Measurements from ENCODE around the gene ACP4.
A peak's percentile ranks its signal among the peaks of the same experiment; 100 is the strongest.
"Not testable (repeated sequence)": the region's sequence is repeated elsewhere in the genome, so short reads cannot be mapped to it uniquely, and the experiment has no call there.

Gene ACP4

GRCh38 chr19:50770888-50771287, 19.3 kb upstream of the ACP4 start:
- in situ Hi-C loops (cut with HindIII; ENCODE audit: low sequenced_read_pairs): no loop called here
- TF ChIP-seq CTCF (IDR thresholded peaks at IDR 0.05; ENCODE audit: low read depth, low read length, missing control alignments): no peak
- no peak overlapping the region for H3K4me3 ChIP-seq (ENCODE audit: low read depth, low read length)
- no peak for DNase-seq (ENCODE audit: low read depth)

GRCh38 chr19:50772476-50772875, 17.7 kb upstream of the ACP4 start:
- no peak for TF ChIP-seq CTCF (IDR thresholded peaks at IDR 0.05; ENCODE audit: low read depth, low read length, missing control alignments)
- no peak overlapping the region for H3K4me3 ChIP-seq (ENCODE audit: low read depth, low read length)
- DNase-seq (ENCODE audit: low read depth): no peak
- in situ Hi-C loops (cut with HindIII; ENCODE audit: low sequenced_read_pairs): no loop called here

DNA sequence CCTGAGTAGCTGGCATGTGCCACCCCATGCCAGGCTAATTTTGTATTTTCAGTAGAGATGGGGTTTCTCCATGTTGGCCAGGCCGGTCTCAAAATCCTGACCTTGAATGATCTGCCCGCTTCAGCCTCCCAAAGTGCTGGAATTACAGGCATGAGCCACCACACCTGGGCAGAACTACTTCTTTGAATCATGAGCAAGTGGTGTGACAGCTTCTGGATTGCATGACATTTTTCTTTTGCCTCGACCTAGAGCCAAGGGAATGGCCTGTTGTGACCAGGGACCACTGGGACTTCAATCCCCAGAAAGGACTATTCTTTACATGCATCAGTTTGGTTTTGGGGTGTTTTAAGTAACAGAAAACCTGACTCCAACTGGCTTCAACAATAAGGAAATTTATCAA, 17.3 kb upstream of the ACP4 start:
- DNase-seq (ENCODE audit: low read depth); in situ Hi-C loops (cut with HindIII; ENCODE audit: low sequenced_read_pairs); H3K4me3 ChIP-seq (ENCODE audit: low read depth, low read length): not testable (repeated sequence)

DNA sequence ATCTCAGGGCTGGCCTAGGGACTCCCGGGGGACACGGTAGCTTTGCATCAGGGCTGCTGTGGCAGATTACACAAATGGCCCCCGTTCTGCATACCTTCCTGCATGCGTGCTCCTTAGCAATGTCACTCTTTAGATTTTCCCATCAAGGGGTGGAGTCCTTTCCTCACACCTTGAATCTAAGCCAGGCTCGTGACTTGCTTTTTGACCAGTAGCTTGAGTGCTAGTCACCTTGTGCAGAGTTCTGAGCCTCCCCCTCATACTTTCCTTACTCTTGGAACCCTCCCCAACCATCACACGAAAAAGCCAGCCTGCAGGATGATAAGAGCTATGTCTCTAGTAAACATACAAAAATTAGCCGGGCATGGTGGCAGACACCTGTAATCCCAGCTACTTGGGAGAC, 16.8 kb upstream of the ACP4 start:
- H3K4me3 ChIP-seq (ENCODE audit: low read depth, low read length); DNase-seq (ENCODE audit: low read depth); in situ Hi-C loops (cut with HindIII; ENCODE audit: low sequenced_read_pairs): not testable (repeated sequence)

- H3K4me3 ChIP-seq (ENCODE audit: low read depth, low read length): no peak overlapping the region
- DNase-seq (ENCODE audit: low read depth): no peak
- no peak for TF ChIP-seq CTCF (IDR thresholded peaks at IDR 0.05; ENCODE audit: low read depth, low read length, missing control alignments)
- in situ Hi-C loops (cut with HindIII; ENCODE audit: low sequenced_read_pairs): no loop called here
Measured at GRCh38 chr19:50776131-50776530, 14.1 kb upstream of the ACP4 start.

GRCh38 chr19:50777261-50777660, 13.0 kb upstream of the ACP4 start:
- DNase-seq (ENCODE audit: low read depth): no peak
- in situ Hi-C loops (cut with HindIII; ENCODE audit: low sequenced_read_pairs): no loop called here
- H3K4me3 ChIP-seq (ENCODE audit: low read depth, low read length): no peak overlapping the region
- TF ChIP-seq CTCF (IDR thresholded peaks at IDR 0.05; ENCODE audit: low read depth, low read length, missing control alignments): no peak

DNA sequence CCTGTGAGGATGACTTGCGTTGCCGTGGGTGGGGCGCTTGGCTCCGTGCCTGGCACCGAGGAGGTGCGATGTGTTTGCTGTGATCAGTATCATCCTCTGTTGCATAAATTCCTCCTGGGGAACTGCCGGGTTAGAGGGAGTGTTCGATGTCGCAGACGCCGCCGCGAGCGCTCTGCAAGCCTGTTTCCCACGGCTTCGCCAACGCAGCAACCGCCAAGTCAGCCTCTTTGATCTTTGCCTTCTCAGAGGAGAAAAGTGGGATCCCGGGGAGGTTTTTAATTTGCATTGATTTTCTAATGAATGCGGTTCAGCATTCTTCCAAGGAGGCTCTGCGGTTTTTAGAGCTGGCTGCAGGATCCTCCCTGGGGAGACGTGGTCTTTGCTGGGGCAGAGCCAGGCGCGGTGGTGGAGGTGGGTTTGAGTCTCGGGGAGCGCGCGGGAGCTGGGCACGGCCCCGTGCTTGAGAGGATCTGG, 12.3 kb upstream of the ACP4 start:
- in situ Hi-C loops (cut with HindIII; ENCODE audit: low sequenced_read_pairs): no loop called here
- TF ChIP-seq CTCF (IDR thresholded peaks at IDR 0.05; ENCODE audit: low read depth, low read length, missing control alignments): no peak
- DNase-seq (ENCODE audit: low read depth): peak; percentile 51
- no peak overlapping the region for H3K4me3 ChIP-seq (ENCODE audit: low read depth, low read length)

DNA sequence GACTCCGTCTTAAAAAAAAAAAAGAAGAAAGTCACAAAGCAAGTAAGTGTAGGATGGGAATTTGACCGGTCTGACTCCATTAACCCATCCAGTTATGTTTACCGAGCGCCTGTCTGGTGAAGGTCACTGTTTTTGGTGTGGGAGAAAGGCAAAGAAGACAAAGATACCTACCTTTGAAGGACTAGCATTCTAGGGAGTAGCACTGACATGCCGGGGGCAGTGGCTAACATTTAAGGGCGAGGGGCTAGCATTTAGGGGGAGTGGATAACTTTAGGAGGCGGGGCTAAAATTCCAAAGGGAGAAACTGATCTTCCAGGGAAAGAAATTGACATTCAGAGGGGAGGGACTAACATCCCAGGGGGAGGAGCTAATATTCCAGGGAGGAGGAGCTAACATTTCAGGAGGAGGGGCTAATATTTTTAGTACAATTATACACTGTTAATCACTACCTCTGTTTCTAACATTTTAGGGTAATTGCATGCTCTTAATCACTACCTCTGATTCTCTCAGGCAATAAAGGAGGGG, 11.2 kb upstream of the ACP4 start:
- DNase-seq (ENCODE audit: low read depth): no peak
- in situ Hi-C loops (cut with HindIII; ENCODE audit: low sequenced_read_pairs): no loop called here
- no peak for TF ChIP-seq CTCF (IDR thresholded peaks at IDR 0.05; ENCODE audit: low read depth, low read length, missing control alignments)
- no peak overlapping the region for H3K4me3 ChIP-seq (ENCODE audit: low read depth, low read length)
